PC-3 (cell line): ENCODE measurements around the gene NSFL1C. TPM values are rescaled to one million over a fixed set of nuclear protein-coding genes. Genes with fewer than 3 reads are reported as not detected.

Experiments used
- ATAC-seq: fragments of 200-7000 bp; cut with Tn5 transposase; 2 replicates; pipeline ENCODE4 v1.9.1; 2020; ENCODE audit warnings: mild to moderate bottlenecking, moderate library complexity
- BruUV-seq: library from RNA; stranded (reverse); fragments of 400-500 nt; replicated peaks from 2 replicates; lab custom pipeline; 2021; lab: Mats Ljungman, UMichigan
- CTCF ChIA-PET: fragments of 300-600 bp; sonication (Branson Sonifier 250); formaldehyde crosslinking; loops from one replicate; lab custom pipeline; 2022; ENCODE audit warnings: antibody characterized with exemption; lab: Charles Lee
- POLR2A ChIA-PET: fragments of 300-600 bp; sonication (Branson Sonifier 250); formaldehyde crosslinking; loops from one replicate; lab custom pipeline; 2022; ENCODE audit warnings: antibody characterized with exemption; ENCODE audit not compliant: unreplicated experiment; lab: Charles Lee
- DNase-seq: peaks from one replicate; pipeline ENCODE4 v3.0.0-alpha.2; 2015
- H2AFZ ChIP-seq: fragments of 300-600 bp; sonication (generic); 2 replicates; pipeline ENCODE4 v1.6.0; 2016; ENCODE audit warnings: antibody characterized with exemption, low read length
- H3F3A ChIP-seq: fragments of 300-600 bp; sonication (generic); one replicate; pipeline ENCODE4 v1.6.0; 2017; ENCODE audit warnings: antibody characterized with exemption, low read length, control low read depth, mild to moderate bottlenecking; ENCODE audit not compliant: unreplicated experiment
- H3K27ac ChIP-seq: fragments of 300-600 bp; sonication (generic); 2 replicates; pipeline ENCODE4 v1.5.1; 2016; ENCODE audit warnings: mild to moderate bottlenecking, low read length
- H3K27me3 ChIP-seq: fragments of 300-600 bp; sonication (generic); 2 replicates; pipeline ENCODE4 v1.6.1; 2016; ENCODE audit warnings: low read length, mixed read lengths
- H3K36me3 ChIP-seq: fragments of 300-600 bp; sonication (generic); 2 replicates; pipeline ENCODE4 v1.6.1; 2016; ENCODE audit warnings: low read depth, mixed run types, low read length, mixed read lengths
- H3K4me1 ChIP-seq: fragments of 300-600 bp; sonication (generic); 2 replicates; pipeline ENCODE4 v1.5.1; 2016; ENCODE audit warnings: low read length; ENCODE audit not compliant: insufficient read depth
- H3K4me2 ChIP-seq: fragments of 300-600 bp; sonication (generic); 2 replicates; pipeline ENCODE4 v1.6.0; 2016; ENCODE audit warnings: low read length
- H3K4me3 ChIP-seq: fragments of 300-600 bp; sonication (generic); 2 replicates; pipeline ENCODE4 v1.5.1; 2016; ENCODE audit warnings: mild to moderate bottlenecking, low read length, mixed read lengths
- H3K79me2 ChIP-seq: fragments of 300-600 bp; sonication (generic); 2 replicates; pipeline ENCODE4 v1.6.1; 2017; ENCODE audit warnings: low read length, mixed read lengths
- H3K9ac ChIP-seq: fragments of 300-600 bp; sonication (generic); 2 replicates; pipeline ENCODE4 v1.6.0; 2016; ENCODE audit warnings: mild to moderate bottlenecking, low read length
- H3K9me2 ChIP-seq: fragments of 300-600 bp; sonication (generic); replicated peaks from 2 replicates; pipeline ENCODE4 v1.6.1; 2016; ENCODE audit warnings: mixed run types, low read length, mixed read lengths
- H3K9me3 ChIP-seq: fragments of 300-600 bp; sonication (generic); 2 replicates; pipeline ENCODE4 v1.6.1; 2016; ENCODE audit warnings: low read length, mixed read lengths
- H4K20me1 ChIP-seq: fragments of 300-600 bp; sonication (generic); 2 replicates; pipeline ENCODE4 v1.6.1; 2016; ENCODE audit warnings: low read length, mixed read lengths
- CTCF ChIP-seq: fragments of 300-600 bp; sonication (generic); conservative IDR thresholded peaks from 2 replicates; pipeline ENCODE4 v1.5.1; 2017; ENCODE audit warnings: antibody characterized with exemption, low read depth, mild to moderate bottlenecking, low read length
- EZH2 ChIP-seq: fragments of 300-600 bp; sonication (generic); IDR thresholded peaks from one replicate; pipeline ENCODE4 v1.6.1; 2017; ENCODE audit warnings: antibody characterized with exemption, mild to moderate bottlenecking, low read length; ENCODE audit not compliant: unreplicated experiment
- EZH2phosphoT487 ChIP-seq: fragments of 300-600 bp; sonication (generic); IDR thresholded peaks from 2 replicates; pipeline ENCODE4 v1.6.1; 2018; ENCODE audit warnings: mild to moderate bottlenecking, antibody characterized with exemption, low read length, borderline replicate concordance
- intact Hi-C: fragments of 100-400 bp; cut with micrococcal nuclease; formaldehyde crosslinking; loops from 2 replicates; pipeline ENCODE4 v1.9.0; 2023
- total RNA-seq: library from RNA; depleted of rRNA; stranded (reverse); fragments of >200 nt; gene quantifications from 2 replicates; pipeline ENCODE4 v1.2.3, GENCODE V29; 2014

Gene NSFL1C
- total RNA-seq, 1 experiment from 2014 or later: 170 TPM

GRCh38 chr20:1471242-1471641 is 4.6 kb upstream of the NSFL1C start:
- H3K36me3 ChIP-seq: no peaks in the 10 kb centered on the region
- no peaks in the 10 kb centered on the region for H3F3A ChIP-seq
- no peak overlapping the region for H2AFZ ChIP-seq
- no peaks in the 10 kb centered on the region for H4K20me1 ChIP-seq
- H3K79me2 ChIP-seq: peaks cover 4% of the 10 kb centered on the region
- DNase-seq: no peak
- H3K9ac ChIP-seq: no peak overlapping the region
- intact Hi-C loops: no loop called here
- peaks cover 50% of the 10 kb centered on the region for H3K4me1 ChIP-seq
- no peak overlapping the region for H3K4me2 ChIP-seq
- H3K4me3 ChIP-seq: no peak overlapping the region
- H3K27ac ChIP-seq: peak overlapping the region; percentile 69; the same call in 1 of the 2 replicates
- BruUV-seq: no TSS peak
- H3K27me3 ChIP-seq: no peaks in the 10 kb centered on the region
- CTCF ChIA-PET: no interaction called here
- H3K9me3 ChIP-seq: no peaks in the 10 kb centered on the region
- no peak for TF ChIP-seq EZH2
- no peak for TF ChIP-seq EZH2phosphoT487
- no peak for TF ChIP-seq CTCF
- no peaks in the 10 kb centered on the region for H3K9me2 ChIP-seq
- POLR2A ChIA-PET: no interaction called here
- ATAC-seq: no peak

- peaks cover 16% of the 10 kb centered on the region for H3K79me2 ChIP-seq
- H3K4me1 ChIP-seq: peaks cover 50% of the 10 kb centered on the region
- H3K4me3 ChIP-seq: no peak overlapping the region
- peak overlapping the region; percentile 69 for H3K27ac ChIP-seq
- H3K36me3 ChIP-seq: peaks cover 5% of the 10 kb centered on the region; the same call in 1 of the 2 replicates
- intact Hi-C loops: loop anchor here (1.0 kb wide), 5 partner anchors 33 to 307 kb away; no protein-coding TSS in a partner anchor
- no peak overlapping the region; the same call in 1 of the 2 replicates for H2AFZ ChIP-seq
- CTCF ChIA-PET: interaction anchor here (4.9 kb wide), 1 partner anchor 33 kb away, joined by 44 read pairs; no protein-coding TSS in a partner anchor
- H3K4me2 ChIP-seq: peak overlapping the region; percentile 76
- POLR2A ChIA-PET: no interaction called here
- ATAC-seq (peak; percentile 62), DNase-seq (peak; percentile 100)
- no TSS peak for BruUV-seq
- TF ChIP-seq CTCF (peak; percentile 94), EZH2phosphoT487 (no peak)
- no peaks in the 10 kb centered on the region for H3F3A ChIP-seq
- peaks cover 7% of the 10 kb centered on the region for H4K20me1 ChIP-seq
- H3K9ac ChIP-seq: peak overlapping the region; percentile 24
- no peaks in the 10 kb centered on the region for H3K27me3 ChIP-seq
- H3K9me3 ChIP-seq: no peaks in the 10 kb centered on the region
- H3K9me2 ChIP-seq: no peaks in the 10 kb centered on the region
Measured at GRCh38 chr20:1469925-1470571, 3.4 kb upstream of the NSFL1C start.

- H3K4me2 ChIP-seq: peak overlapping the region; percentile 76
- H3K4me3 ChIP-seq: peak overlapping the region; percentile 25; the same call in 1 of the 2 replicates
- H2AFZ ChIP-seq: no peak overlapping the region
- BruUV-seq: no TSS peak
- H3K4me1 ChIP-seq: peaks cover 54% of the 10 kb centered on the region
- ChIA-PET CTCF (interaction anchor here (4.9 kb wide), 1 partner anchor 34 kb away, joined by 44 read pairs; no protein-coding TSS in a partner anchor), POLR2A (no interaction called here)
- H3F3A ChIP-seq: no peaks in the 10 kb centered on the region
- peaks cover 22% of the 10 kb centered on the region for H3K79me2 ChIP-seq
- no peaks in the 10 kb centered on the region for H3K9me2 ChIP-seq
- ATAC-seq (no peak), DNase-seq (no peak)
- H3K9me3 ChIP-seq: no peaks in the 10 kb centered on the region
- H4K20me1 ChIP-seq: peaks cover 13% of the 10 kb centered on the region
- intact Hi-C loops: no loop called here
- H3K9ac ChIP-seq: peak overlapping the region; percentile 34
- peaks cover 11% of the 10 kb centered on the region; the same call in 1 of the 2 replicates for H3K36me3 ChIP-seq
- no peaks in the 10 kb centered on the region for H3K27me3 ChIP-seq
- TF ChIP-seq CTCF (no peak), EZH2 (no peak), EZH2phosphoT487 (no peak)
- H3K27ac ChIP-seq: peak overlapping the region; percentile 67
Measured at GRCh38 chr20:1469306-1469905, 2.8 kb upstream of the NSFL1C start.
